ENCODE measurements around the gene NPAT.

DNA sequence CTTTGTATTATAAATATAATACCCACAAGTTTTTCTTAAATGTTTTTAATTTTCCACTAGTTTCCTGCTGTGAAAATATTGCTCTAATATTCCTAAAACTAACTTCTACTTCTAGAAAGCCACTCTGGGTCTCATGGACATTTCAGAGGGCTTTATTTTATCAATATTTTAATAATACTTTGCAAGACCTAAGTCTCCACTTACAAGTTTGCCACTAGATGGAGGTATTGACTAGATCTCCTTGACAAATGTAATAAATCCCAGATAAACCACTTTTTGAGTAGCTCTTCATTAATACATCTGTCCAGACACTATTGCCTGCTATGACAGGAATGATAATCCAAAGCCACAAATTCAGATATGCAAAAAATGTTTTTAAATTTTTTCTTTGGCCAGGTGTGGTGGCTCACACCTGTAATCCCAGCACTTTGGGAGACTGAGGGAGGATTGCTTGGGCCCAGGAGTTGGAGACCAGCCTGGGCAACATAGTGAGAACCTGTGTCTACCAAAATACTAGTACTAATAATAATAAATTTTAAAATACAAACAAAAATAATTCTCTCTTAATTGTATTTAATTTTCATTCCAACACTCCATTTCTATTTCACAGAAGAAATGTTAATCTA, 104.6 kb downstream of the NPAT start:
- TF ChIP-seq CTCF (IDR thresholded peaks at IDR 0.05) (peak in 3 of 4 experiments; percentile 21 to 43 (median 22)), EP300 (IDR thresholded peaks at IDR 0.05) (no peak), POLR2A (IDR thresholded peaks at IDR 0.05) (no peak)
